Ecto neural progenitor cell (in vitro differentiated cells): ENCODE measurements around the gene AP4B1.

ENCODE experiments used
- DNase-seq: peaks from one replicate; pipeline ENCODE4 v3.0.0-alpha.2; 2018; ENCODE audit warnings: low spot score

Gene AP4B1

GRCh38 chr1:113930499-113931161 lies 26.0 kb upstream of the AP4B1 start:
- DNase-seq, result peak; percentile 48

GRCh38 chr1:113929750-113930498 lies 25.3 kb upstream of the AP4B1 start:
- no peak for DNase-seq

- peak; percentile 96 for DNase-seq
These were observed 24.5 kb upstream of the AP4B1 start, which contains the start of gene HIPK1 for GRCh38 chr1:113928941-113929749. TSS of gene HIPK1 (plus strand) at chr1:113929324.

GRCh38 chr1:113928187-113928930 lies 23.8 kb upstream of the AP4B1 start:
- DNase-seq, result no peak

- no peak for DNase-seq
These were observed 19.9 kb upstream of the AP4B1 start for GRCh38 chr1:113924473-113924872.

GRCh38 chr1:113922957-113923356 lies 18.4 kb upstream of the AP4B1 start:
- DNase-seq, result no peak

GRCh38 chr1:113918243-113918642 lies 13.6 kb upstream of the AP4B1 start:
- no peak for DNase-seq

GRCh38 chr1:113917400-113918082 lies 12.9 kb upstream of the AP4B1 start:
- no peak for DNase-seq

GRCh38 chr1:113916974-113917373 lies 12.4 kb upstream of the AP4B1 start:
- DNase-seq, result no peak

- no peak for DNase-seq
These were observed 9.5 kb upstream of the AP4B1 start for GRCh38 chr1:113913887-113914664.

GRCh38 chr1:113913312-113913668 lies 8.7 kb upstream of the AP4B1 start:
- no peak for DNase-seq

GRCh38 chr1:113912594-113913311 lies 8.2 kb upstream of the AP4B1 start:
- no peak for DNase-seq

GRCh38 chr1:113905435-113905861 lies 849 bp upstream of the AP4B1 start:
- DNase-seq, result no peak

- DNase-seq, result no peak
These were observed 316 bp downstream of the AP4B1 start for GRCh38 chr1:113904293-113904673.

GRCh38 chr1:113903501-113904292 lies 902 bp downstream of the AP4B1 start:
- DNase-seq, result no peak

- no peak for DNase-seq
These were observed 3.4 kb downstream of the AP4B1 start for GRCh38 chr1:113901191-113901590.

- DNase-seq, result no peak
These were observed 5.5 kb downstream of the AP4B1 start for GRCh38 chr1:113899111-113899510.

GRCh38 chr1:113898241-113898814 lies 6.3 kb downstream of the AP4B1 start:
- no peak for DNase-seq

GRCh38 chr1:113895961-113896360 lies 8.6 kb downstream of the AP4B1 start:
- no peak for DNase-seq
